Measurements from ENCODE around the gene S100A7A.

Gene S100A7A

DNA sequence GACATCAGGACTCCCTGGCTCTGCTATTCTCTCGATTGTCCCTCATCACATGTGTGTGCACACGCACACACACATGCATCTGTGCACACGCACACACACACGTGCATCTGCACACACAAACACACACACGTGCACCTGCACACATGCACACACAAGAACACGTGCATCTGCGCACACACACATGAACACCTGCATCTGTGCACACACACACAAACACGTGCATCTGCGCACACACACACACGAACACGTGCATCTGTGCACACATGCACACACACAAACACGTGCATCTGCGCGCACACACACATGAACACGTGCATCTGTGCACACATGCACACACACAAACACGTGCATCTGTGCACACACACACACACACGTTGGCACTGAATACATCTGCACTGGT, 14.7 kb downstream of the S100A7A start:
- no peak for DNase-seq (ENCODE audit: low read depth in 2 of 2)
- H3K4me3 ChIP-seq (replicated peaks in 1 of 2; ENCODE audit: low read depth in 2 of 2, low read length in 2 of 2) = no peak overlapping the region
- TF ChIP-seq CTCF (IDR thresholded peaks at IDR 0.05; ENCODE audit: low read depth, low read length) = no peak

DNA sequence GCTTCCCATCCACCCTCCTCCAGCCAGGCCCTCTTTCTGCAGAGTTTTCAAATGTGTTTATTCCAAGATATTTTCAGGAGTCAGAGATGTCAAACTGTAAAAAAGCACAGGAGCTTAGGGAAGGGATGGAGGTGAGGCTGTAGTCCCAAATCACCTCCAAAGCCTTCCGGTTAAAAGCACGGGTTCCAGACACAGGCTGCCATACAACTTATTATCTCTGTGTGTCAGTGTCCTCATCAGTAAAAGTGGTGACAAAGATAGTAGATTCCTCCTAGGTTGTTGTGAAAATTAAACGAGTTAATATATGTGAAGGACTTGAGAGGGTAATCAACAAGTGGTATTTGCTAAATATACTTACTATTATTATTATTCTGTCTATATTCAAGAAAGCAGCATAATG, 15.1 kb downstream of the S100A7A start:
- no peak for DNase-seq (ENCODE audit: low read depth in 2 of 2)
- TF ChIP-seq CTCF (IDR thresholded peaks at IDR 0.05; ENCODE audit: low read depth, low read length) = no peak
- H3K4me3 ChIP-seq (replicated peaks in 1 of 2; ENCODE audit: low read depth in 2 of 2, low read length in 2 of 2) = no peak overlapping the region

DNA sequence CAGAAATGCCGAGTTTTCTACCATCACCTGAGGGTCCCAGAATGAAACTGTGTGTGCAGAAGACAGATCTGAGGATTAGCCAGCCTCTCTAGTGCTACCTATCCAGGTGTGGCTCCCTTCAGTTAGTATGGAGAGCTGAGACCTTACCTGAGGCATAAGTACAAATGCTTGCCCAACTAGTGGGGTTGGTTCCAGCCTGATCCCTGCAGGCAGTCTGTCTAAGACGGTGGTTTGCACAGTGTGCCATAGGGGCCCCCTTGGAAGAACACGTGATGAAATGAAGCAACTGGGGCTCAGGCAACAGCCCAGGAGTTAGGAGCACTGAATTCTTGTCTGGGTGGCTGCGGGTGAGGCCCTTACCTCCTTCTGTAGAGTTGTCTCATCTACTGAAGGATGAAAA, 15.6 kb downstream of the S100A7A start:
- H3K4me3 ChIP-seq (replicated peaks in 1 of 2; ENCODE audit: low read depth in 2 of 2, low read length in 2 of 2) = no peak overlapping the region
- TF ChIP-seq CTCF (IDR thresholded peaks at IDR 0.05; ENCODE audit: low read depth, low read length) = no peak
- DNase-seq (ENCODE audit: low read depth in 2 of 2) = no peak

GRCh38 chr1:153432874-153433681, 16.8 kb downstream of the S100A7A start:
- DNase-seq (ENCODE audit: low read depth in 2 of 2) = no peak
- TF ChIP-seq CTCF (IDR thresholded peaks at IDR 0.05; ENCODE audit: low read depth, low read length) = no peak

DNA sequence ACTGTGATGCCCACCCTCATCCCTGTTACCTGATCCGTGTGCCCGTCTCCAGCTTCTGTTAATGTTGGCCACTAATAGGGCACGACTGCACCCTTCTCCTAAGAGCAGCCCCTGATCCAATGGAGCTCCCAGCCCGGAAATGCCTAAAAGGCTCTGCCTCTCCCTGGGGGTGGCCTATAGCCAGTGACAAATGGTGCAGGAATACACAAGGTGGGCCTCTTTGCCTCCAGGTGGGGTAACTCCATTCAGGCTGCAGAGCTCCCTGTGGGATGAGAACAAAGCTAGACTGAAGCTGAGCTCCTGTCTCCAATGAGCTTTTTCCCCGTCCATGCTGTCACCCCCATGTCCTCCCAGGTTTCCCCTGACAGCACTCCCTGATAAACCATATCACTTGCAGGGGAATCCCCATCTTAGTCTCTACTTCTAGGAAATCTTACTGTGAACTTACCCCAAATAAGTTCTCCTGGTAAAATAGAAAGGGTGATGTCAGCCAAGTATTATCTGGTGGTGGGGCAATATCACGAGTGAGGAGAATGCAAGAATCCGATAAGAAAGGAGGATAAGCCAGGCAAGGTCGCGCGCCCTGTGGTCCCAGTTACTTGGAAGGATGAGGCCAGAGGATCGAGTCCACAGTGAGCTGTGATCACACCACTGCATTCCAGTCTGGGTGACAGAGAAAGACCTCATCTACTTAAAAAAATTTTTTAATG, 18.6 kb downstream of the S100A7A start:
- H3K4me3 ChIP-seq (replicated peaks in 1 of 2; ENCODE audit: low read depth in 2 of 2, low read length in 2 of 2) = no peak overlapping the region
- DNase-seq (ENCODE audit: low read depth in 2 of 2) = no peak
- TF ChIP-seq CTCF (IDR thresholded peaks at IDR 0.05; ENCODE audit: low read depth, low read length) = no peak

More at GRCh38 chr1:153432874-153433681, 16.8 kb downstream of the S100A7A start:
- no peak overlapping the region for H3K4me3 ChIP-seq (replicated peaks in 1 of 2; ENCODE audit: low read depth in 2 of 2, low read length in 2 of 2)

DNA sequence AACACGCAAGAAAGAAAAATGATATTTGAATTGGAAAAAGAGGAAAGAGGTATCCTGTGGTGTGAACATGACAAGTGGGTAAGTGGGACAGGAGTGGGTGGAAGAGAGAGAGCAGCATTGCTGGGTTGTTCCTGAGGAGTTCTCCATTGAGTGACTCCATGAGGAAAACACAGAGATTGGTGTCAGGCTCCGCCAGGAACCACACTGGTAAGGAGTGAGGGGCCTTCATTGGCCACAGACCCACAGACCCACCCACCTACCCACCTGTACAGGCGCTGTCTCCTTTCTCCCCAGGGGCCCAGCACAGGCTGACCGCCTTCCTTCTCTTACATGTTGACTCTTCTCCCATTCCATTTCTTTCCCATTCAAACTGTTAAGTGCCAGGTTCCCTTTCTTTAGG, 20.9 kb downstream of the S100A7A start:
- no peak for DNase-seq (ENCODE audit: low read depth in 2 of 2)
- no peak overlapping the region for H3K4me3 ChIP-seq (replicated peaks in 1 of 2; ENCODE audit: low read depth in 2 of 2, low read length in 2 of 2)
- TF ChIP-seq CTCF (IDR thresholded peaks at IDR 0.05; ENCODE audit: low read depth, low read length) = no peak
